Lung (tissue), 12 donors: ENCODE data around the gene CFAP100. TPM values are rescaled to one million over a fixed set of nuclear protein-coding genes. Genes with fewer than 3 reads are reported as not detected.

Source experiments
- ATAC-seq: fragments of 200-7000 bp; cut with Tn5 transposase; one replicate; pipeline ENCODE4 v1.9.1; 2020; ENCODE audit warnings: moderate number of reproducible peaks; ENCODE audit not compliant: insufficient read depth, low FRiP score
- DNase-seq, 3 donors: peaks; one replicate each; pipeline ENCODE4 v3.0.0-alpha.2; 2013 to 2017
- H3K27ac ChIP-seq, 2 donors: one replicate each; pipeline ENCODE4 v1.5.1; 2013; ENCODE audit warnings: mild to moderate bottlenecking in 2 of 2, moderate library complexity in 2 of 2, control low read depth in 1 of 2, inconsistent platforms in 1 of 2, low read depth in 1 of 2, low read length in 1 of 2
- H3K27me3 ChIP-seq, 3 donors: one replicate each; pipeline ENCODE4 v1.5.1; 2013; ENCODE audit warnings: low read length in 2 of 3; ENCODE audit not compliant: control insufficient read depth in 3 of 3, insufficient read depth in 3 of 3
- H3K36me3 ChIP-seq, 4 donors: one replicate each; pipeline ENCODE4 v1.5.1; 2013; ENCODE audit warnings: low read length in 4 of 4, mild to moderate bottlenecking in 1 of 4, moderate library complexity in 1 of 4; ENCODE audit not compliant: control insufficient read depth in 4 of 4, insufficient read depth in 4 of 4
- H3K4me1 ChIP-seq, 5 donors: one replicate each; pipeline ENCODE4 v1.5.1; 2013; ENCODE audit warnings: low read length in 5 of 5, mild to moderate bottlenecking in 2 of 5, moderate library complexity in 1 of 5; ENCODE audit not compliant: control insufficient read depth in 5 of 5, insufficient read depth in 5 of 5
- H3K4me3 ChIP-seq: one replicate; pipeline ENCODE4 v1.5.1; 2013; ENCODE audit warnings: mild to moderate bottlenecking, control low read depth, moderate library complexity
- H3K9ac ChIP-seq, 2 donors: one replicate each; pipeline ENCODE4 v1.5.1; 2013; ENCODE audit warnings: low read length in 2 of 2, control low read depth in 1 of 2; ENCODE audit not compliant: insufficient read depth in 1 of 2
- H3K9me3 ChIP-seq, 4 donors: one replicate each; pipeline ENCODE4 v1.5.1; 2013; ENCODE audit warnings: low read length in 3 of 4, mild to moderate bottlenecking in 1 of 4, moderate library complexity in 1 of 4; ENCODE audit not compliant: control insufficient read depth in 4 of 4, insufficient read depth in 3 of 4
- CTCF ChIP-seq: IDR thresholded peaks from 2 replicates; pipeline ENCODE4 v1.5.1; 2012; ENCODE audit warnings: mild to moderate bottlenecking; ENCODE audit errors: control extremely low read depth, extremely low read depth
- whole genome bisulfite sequencing, 2 donors: extraction: QIAGEN DNeasy Blood & Tissue Kit; methylation state at CpG; one replicate each; pipeline ENCODE4 v1.1.7; 2013; 5-methylcytosine and 5-hydroxymethylcytosine counted together
- polyA plus RNA-seq, 2 donors: library from polyadenylated mRNA; stranded (reverse); fragments of 200-250 nt; gene quantifications; one replicate each; pipeline ENCODE4 v1.2.1, GENCODE V29; 2013
- total RNA-seq, 2 donors: library from RNA; depleted of rRNA in 1 of 2; stranded (reverse); fragments of >200 nt in 1 of 2; gene quantifications; one replicate each; pipeline ENCODE4 v1.2.1, GENCODE V29; 2014 to 2021
- donor health status: control.
- donor health status: control.
- donor health status: Bipolar disorder and iron deficiency.
- donor health status: healthy.
- donor health status: DM: yes; HTN: yes; CAD: no.

CFAP100 gene
- total and polyA plus RNA-seq, 4 donors = 7.7 to 31.9 (median 11.5) TPM

- H3K27ac ChIP-seq = no peak overlapping the region
- no peak overlapping the region for H3K9ac ChIP-seq
- WGBS, 2 donors = 91 to 94% methylated on average over 2 of the region's 2 CpGs
- TF ChIP-seq CTCF = no peak
- DNase-seq (no peak), ATAC-seq (no peak)
- peaks cover 0 to 18% (median 9%) of the 10 kb centered on the region in 5 donors for H3K4me1 ChIP-seq
- H3K4me3 ChIP-seq = no peak overlapping the region
- no peaks in the 10 kb centered on the region for H3K9me3 ChIP-seq
- no peaks in the 10 kb centered on the region for H3K27me3 ChIP-seq
- H3K36me3 ChIP-seq = no peaks in the 10 kb centered on the region
Observed at GRCh38 chr3:126369490-126369889, 25.2 kb upstream of the CFAP100 start.

- ATAC-seq (no peak), DNase-seq (no peak)
- WGBS, 2 donors = 65 to 81% methylated on average over 4 of the region's 4 CpGs
- Histone ChIP-seq H3K4me1 (peaks cover 0 to 24% (median 11%) of the 10 kb centered on the region in 5 donors), H3K4me3 (no peak overlapping the region), H3K9ac (no peak overlapping the region), H3K36me3 (no peaks in the 10 kb centered on the region), H3K27ac (no peak overlapping the region), H3K9me3 (no peaks in the 10 kb centered on the region), H3K27me3 (no peaks in the 10 kb centered on the region)
- no peak for TF ChIP-seq CTCF
Observed at GRCh38 chr3:126370055-126370454, 24.7 kb upstream of the CFAP100 start.

- no peak for TF ChIP-seq CTCF
- no peak for ATAC-seq
- H3K27me3 ChIP-seq = no peaks in the 10 kb centered on the region
- H3K4me3 ChIP-seq = no peak overlapping the region
- peaks cover 0 to 26% (median 11%) of the 10 kb centered on the region in 5 donors for H3K4me1 ChIP-seq
- H3K36me3 ChIP-seq = no peaks in the 10 kb centered on the region
- 93 to 94% methylated on average over 6 to 7 of the region's 7 CpGs for WGBS, 2 donors
- H3K9me3 ChIP-seq = no peaks in the 10 kb centered on the region
- no peak overlapping the region for H3K27ac ChIP-seq
- DNase-seq = no peak
- no peak overlapping the region for H3K9ac ChIP-seq
Observed at GRCh38 chr3:126370606-126371005, 24.1 kb upstream of the CFAP100 start.

- 93 to 96% methylated on average over 22 of the region's 22 CpGs for WGBS, 2 donors
- no peak for TF ChIP-seq CTCF
- Histone ChIP-seq H3K27ac (no peak overlapping the region), H3K36me3 (no peaks in the 10 kb centered on the region), H3K4me3 (no peak overlapping the region), H3K27me3 (no peaks in the 10 kb centered on the region), H3K9ac (no peak overlapping the region), H3K9me3 (no peaks in the 10 kb centered on the region), H3K4me1 (peaks cover 0 to 30% (median 11%) of the 10 kb centered on the region in 5 donors)
- no peak for ATAC-seq
- no peak for DNase-seq
Observed at GRCh38 chr3:126371096-126371705, 23.5 kb upstream of the CFAP100 start.
